Stimulated activated CD8-positive, alpha-beta memory T cell treated with anti-CD3 and anti-CD28 coated beads, Interleukin-2, amount 100 ng/mL, for 48 hours (primary cell): Measurements from ENCODE around the gene SNTB2.

Experiments used
- DNase-seq, 2 donors: peaks; one replicate each; pipeline ENCODE4 v3.0.0-alpha.2; 2020; ENCODE audit warnings: low read depth in 2 of 2

Gene SNTB2

DNA sequence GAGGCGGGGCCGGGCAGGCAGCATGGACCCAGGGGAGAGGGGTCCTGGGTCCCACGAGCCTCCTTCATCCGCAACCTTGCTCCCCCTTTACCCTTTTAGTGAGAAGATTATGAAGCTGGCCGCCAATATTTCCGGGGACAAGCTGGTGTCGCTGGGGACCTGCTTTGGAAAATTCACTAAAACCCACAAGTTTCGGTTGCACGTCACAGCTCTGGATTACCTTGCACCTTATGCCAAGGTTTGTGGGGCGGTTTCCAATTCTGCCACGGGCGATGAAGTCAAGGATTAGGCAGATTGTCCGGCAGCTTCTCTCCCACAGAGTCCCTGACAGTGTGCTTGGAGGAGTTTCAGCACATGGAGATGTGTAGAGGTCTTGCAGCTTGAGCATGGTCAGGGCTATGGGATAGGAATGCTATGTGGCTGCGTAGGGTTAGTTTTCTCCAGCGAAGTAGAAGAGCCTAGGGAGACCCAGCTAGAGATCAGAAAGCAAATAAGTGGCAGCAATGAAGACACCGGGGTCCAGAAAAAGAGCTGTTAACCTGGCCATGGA lies 153.2 kb downstream of the SNTB2 start:
- DNase-seq, result peak in 1 of 2 donors; percentile 22

DNA sequence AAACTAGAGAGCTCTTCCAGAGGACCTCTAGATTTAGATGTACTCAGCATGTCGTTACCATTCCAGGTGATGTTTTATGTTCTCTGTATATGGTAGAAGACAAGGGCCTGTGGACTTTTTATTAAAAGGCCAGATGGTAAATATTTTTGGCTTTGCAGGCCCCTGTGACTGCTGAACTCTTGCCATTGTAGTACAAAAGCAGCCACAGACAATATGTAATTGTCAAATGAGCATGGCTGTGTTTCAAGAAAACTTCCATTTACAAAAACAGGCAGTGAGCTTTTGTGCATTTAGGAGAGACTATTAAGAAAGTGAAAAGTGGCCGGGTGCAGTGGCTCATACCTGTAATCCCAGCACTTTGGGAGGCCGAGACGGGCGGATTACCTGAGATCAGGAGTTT lies 157.2 kb downstream of the SNTB2 start:
- no peak for DNase-seq

DNA sequence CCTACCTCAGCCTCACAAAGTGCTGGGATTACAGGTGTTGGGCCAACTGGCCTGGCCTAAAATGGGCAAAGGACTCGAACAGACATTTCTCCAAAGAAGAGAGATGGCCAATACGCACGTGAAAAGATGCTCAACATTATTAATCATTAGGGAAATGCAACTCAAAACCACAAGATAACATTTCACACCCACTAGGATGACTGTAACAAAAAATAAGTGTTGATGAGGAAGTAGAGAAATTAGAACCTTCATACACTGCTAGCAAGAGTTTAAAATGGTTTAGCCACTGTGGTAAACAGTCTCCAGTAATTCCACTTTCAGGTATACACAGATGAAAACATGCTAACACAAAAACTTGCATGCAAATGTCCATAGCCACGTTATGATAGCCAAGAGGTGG lies 159.0 kb downstream of the SNTB2 start:
- DNase-seq, result no peak

DNA sequence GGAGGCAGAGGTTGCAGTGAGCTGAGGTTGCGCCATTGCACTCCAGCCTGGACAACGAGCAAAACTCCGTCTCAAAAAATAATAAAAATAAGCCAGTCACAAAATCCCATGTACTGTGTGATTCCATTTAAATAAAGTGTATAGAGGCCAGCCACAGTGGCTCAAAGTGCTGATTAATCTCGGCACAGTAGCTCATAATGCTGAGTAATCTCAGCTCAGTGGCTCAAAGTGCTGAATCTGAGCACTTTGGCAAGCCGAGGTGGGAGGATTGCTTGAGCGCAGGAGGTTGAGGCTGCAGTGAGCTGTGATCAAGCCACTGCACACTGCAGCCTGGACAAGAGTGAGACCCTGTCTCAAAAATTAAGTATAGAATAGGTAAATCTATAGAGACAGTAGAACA lies 159.7 kb downstream of the SNTB2 start:
- DNase-seq, result no peak

DNA sequence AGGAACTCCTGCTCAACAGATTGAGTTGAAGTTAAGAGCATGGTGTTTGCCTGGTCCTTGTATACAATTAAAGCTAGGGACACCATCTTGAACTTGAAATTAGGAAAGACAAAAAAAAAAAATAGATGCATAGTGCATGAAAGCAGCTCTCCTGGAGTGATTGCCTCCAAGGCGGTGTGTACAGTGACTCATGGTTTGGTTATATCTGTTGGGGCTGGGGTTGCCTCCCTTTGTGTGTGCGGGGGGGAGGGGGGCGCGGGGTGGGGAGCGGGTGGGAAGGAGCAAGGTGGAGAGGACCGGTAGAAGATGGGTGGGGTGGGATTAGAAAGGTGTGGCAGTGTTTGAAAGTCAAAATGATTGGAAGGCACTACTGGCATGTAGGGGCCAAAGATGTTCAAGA lies 161.3 kb downstream of the SNTB2 start:
- no peak for DNase-seq

DNA sequence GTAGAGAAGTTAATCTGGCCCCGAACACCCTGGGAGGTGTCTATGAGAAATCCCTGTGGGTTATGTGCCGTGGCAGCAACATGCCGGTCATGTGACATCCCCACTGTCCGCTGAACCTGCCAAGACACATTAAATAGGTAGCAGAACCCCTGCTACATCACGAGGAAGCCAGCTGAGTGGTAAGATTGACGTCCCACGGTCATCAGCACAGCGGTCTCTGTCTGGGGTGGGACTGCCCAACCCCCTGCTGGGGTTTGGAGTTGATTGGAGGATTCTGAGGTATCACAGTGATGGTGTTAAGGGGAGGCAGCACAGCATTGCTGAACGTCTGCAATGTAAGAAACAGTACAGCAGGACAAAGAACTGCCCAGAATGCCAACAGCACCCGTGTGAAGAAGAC lies 162.6 kb downstream of the SNTB2 start:
- no peak for DNase-seq

DNA sequence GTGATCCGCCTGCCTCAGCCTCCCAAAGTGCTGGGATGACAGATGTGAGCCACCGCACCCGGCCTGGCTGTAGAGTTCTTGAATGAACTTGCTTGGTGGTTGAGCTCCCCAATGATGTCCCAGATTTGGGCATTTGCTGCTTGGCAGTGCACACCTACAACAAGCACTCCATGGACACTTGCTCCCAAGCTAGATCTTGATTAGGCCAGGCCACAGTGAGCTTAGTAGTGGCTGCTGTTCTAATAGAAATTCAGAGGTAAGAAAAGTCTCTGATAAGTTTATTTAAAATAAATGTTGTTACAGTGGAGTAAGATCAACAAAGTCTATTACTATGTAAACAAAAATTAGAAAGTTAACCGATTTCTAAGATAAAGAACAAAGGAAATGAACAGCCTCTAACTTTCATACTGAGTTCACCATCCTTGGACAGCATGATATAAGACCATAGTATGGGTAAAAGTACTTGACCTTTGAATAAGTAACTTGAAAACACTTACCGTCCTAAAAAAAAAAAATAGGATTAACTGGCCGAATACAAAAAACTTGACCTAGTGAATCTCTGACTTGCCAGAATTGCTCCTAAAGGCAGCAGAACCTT lies 163.7 kb downstream of the SNTB2 start:
- DNase-seq, result no peak

DNA sequence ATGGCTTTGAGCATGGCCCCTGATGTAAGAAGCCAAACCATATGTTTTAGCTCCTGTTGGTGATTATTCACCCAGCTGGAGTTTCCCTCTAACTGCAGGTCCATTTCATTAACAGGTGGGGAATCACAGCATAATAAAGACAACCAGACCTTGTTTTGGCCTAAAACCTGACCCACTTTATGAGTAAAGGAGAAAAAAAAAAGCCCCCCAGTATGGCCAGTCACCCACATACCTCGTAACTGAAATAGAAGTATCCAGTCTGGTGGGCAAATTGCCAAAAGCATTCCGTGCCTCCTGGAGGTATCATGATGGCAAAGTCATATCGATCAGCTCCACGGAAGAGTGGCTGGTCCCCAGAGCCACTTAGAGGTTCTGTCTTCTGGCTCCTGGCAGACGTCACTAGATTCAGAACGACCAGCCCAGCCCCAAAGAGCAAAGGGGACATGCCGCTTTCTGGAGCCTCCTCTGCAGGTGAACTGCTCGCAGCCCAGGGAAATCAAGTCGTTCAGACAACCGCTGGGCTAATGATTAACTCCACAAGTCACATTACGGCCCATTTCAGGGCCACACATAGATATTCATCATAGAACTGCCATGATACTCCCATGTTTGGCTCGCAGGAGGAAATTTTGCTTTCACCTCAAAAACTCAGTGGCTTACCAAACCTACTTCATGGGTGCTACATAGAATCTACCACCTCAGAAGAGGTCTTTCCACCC lies 164.5 kb downstream of the SNTB2 start, which contains the start of gene TMED6:
TSS of gene TMED6 (minus strand) at position 478 of the 719 bp plus-strand sequence. CDS start at position 445, 33 bp downstream.
- no peak for DNase-seq
